NB4 (cell line): Measurements from ENCODE around the gene PRSS1.
A peak's percentile ranks its signal among the peaks of the same experiment; 100 is the strongest.

Experiments used
- DNase-seq: peaks from one replicate; pipeline ENCODE4 v3.0.0; 2010; ENCODE audit warnings: low read depth
- H3K4me3 ChIP-seq: one replicate; pipeline ENCODE4 v1.5.1; 2011; ENCODE audit warnings: mild to moderate bottlenecking, low read depth, low read length, moderate library complexity
- MYC ChIP-seq: IDR thresholded peaks from 2 replicates; pipeline ENCODE4 v1.6.1; 2011; ENCODE audit warnings: low read depth, low read length
- POLR2A ChIP-seq: IDR thresholded peaks from 2 replicates; pipeline ENCODE4 v1.6.1; 2011; ENCODE audit warnings: mild to moderate bottlenecking; ENCODE audit not compliant: insufficient read length; ENCODE audit errors: extremely low read depth
- TF ChIP-seq, protein P1 (sequence below): IDR thresholded peaks from one replicate; pipeline ENCODE4 v1.5.1; 2012; ENCODE audit warnings: low read depth, low read length
- TF ChIP-seq, protein P2 (sequence below): IDR thresholded peaks from 2 replicates; pipeline ENCODE4 v1.6.1; 2011; ENCODE audit warnings: low read depth, low read length

The PRSS1 gene

GRCh38 chr7:142711746-142712616, 37.3 kb upstream of the PRSS1 start:
- no peak for TF ChIP-seq POLR2A
- TF ChIP-seq, protein P1, sequence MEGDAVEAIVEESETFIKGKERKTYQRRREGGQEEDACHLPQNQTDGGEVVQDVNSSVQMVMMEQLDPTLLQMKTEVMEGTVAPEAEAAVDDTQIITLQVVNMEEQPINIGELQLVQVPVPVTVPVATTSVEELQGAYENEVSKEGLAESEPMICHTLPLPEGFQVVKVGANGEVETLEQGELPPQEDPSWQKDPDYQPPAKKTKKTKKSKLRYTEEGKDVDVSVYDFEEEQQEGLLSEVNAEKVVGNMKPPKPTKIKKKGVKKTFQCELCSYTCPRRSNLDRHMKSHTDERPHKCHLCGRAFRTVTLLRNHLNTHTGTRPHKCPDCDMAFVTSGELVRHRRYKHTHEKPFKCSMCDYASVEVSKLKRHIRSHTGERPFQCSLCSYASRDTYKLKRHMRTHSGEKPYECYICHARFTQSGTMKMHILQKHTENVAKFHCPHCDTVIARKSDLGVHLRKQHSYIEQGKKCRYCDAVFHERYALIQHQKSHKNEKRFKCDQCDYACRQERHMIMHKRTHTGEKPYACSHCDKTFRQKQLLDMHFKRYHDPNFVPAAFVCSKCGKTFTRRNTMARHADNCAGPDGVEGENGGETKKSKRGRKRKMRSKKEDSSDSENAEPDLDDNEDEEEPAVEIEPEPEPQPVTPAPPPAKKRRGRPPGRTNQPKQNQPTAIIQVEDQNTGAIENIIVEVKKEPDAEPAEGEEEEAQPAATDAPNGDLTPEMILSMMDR: peak; percentile 74
- TF ChIP-seq MYC: no peak
- TF ChIP-seq, protein P2, sequence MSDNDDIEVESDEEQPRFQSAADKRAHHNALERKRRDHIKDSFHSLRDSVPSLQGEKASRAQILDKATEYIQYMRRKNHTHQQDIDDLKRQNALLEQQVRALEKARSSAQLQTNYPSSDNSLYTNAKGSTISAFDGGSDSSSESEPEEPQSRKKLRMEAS: no peak
- no peak overlapping the region for H3K4me3 ChIP-seq
- peak; percentile 27 for DNase-seq

DNA sequence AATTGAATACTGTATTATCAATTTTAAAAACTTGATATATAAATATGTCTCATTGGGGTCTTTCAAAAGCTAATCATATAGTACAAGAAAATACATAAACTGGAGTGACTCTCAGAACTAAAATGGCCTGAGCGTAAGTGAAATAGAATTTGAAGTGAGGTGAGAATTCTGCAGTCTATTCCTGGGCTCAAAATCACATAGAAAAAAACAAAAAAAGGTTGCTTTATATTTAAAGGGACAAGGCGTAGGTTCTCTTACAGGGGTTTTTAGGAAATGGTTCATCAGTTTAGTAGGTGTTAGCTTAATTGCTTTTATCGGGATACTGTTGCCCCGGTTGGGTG, 36.7 kb upstream of the PRSS1 start:
- no peak for DNase-seq
- TF ChIP-seq MYC (no peak), POLR2A (no peak)
- TF ChIP-seq, protein P1: no peak
- TF ChIP-seq, protein P2: no peak
- no peak overlapping the region for H3K4me3 ChIP-seq

DNA sequence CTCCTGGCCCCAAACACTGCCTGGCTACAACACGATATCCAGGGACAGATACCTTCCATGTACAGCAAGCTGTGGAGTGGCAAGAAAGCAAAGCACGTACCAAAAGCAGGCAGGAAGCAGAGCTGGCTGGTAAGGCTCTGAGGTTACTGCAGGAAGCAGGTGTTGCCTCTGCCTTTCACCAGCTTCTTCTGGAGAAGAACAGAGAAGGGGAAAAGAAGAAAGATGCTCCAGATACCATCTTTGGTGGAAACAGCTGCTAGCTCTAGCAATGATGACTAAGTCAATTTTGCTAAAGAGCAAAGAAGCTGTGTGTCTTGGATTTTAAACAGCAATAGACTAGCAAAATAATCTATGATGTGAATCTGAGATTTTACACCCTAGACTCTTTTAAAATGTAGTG, 34.9 kb upstream of the PRSS1 start:
- TF ChIP-seq, protein P1: no peak
- no peak for TF ChIP-seq POLR2A
- TF ChIP-seq, protein P2: no peak
- no peak for TF ChIP-seq MYC
- DNase-seq: peak; percentile 18
- H3K4me3 ChIP-seq: no peak overlapping the region

DNA sequence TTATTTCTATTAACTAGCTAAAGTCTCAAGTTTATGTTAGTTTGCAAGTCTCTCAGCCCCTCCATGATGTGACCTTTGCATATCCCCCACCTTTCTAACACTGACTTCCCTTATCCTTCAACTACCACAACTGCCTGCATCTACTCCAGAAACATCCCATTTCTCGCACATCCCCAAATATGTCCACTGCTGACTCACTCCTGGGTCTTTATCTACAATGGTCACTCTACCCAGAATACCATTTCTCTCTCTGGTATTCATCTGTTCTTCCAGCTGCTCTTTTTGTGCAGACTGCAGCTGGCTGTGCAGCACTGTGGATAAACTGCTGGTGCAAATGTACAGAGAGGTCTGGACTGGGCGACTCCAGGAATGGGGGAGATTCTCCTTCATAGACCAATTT, 32.7 kb upstream of the PRSS1 start:
- no peak for DNase-seq
- H3K4me3 ChIP-seq: no peak overlapping the region
- TF ChIP-seq POLR2A: no peak
- TF ChIP-seq, protein P2: no peak
- no peak for TF ChIP-seq MYC
- TF ChIP-seq, protein P1: no peak

- H3K4me3 ChIP-seq: no peak overlapping the region
- TF ChIP-seq, protein P2: no peak
- TF ChIP-seq POLR2A (no peak), MYC (no peak)
- TF ChIP-seq, protein P1: no peak
- peak; percentile 28 for DNase-seq
These were observed 31.8 kb upstream of the PRSS1 start for GRCh38 chr7:142717453-142717852.
